Thoracic aorta (tissue), 2 donors: Measurements from ENCODE around the gene KCNB1. TPM values are rescaled to one million over a fixed set of nuclear protein-coding genes. Genes with fewer than 3 reads are reported as not detected.

Experiments
- ATAC-seq: fragments of 150-250 bp; one replicate; pipeline ENCODE4 v1.8.0; 2017; ENCODE audit warnings: low read depth; ENCODE audit not compliant: insufficient number of reproducible peaks, low FRiP score
- DNase-seq: peaks from one replicate; pipeline ENCODE4 v3.0.0-alpha.2; 2020; ENCODE audit warnings: low spot score
- H3K27ac ChIP-seq, 2 donors: fragments of 200-600 bp; sonication (generic); 1 replicate in 1 of 2; 2 replicates in 1 of 2; pipeline ENCODE4 v1.5.1; 2016; ENCODE audit warnings: mild to moderate bottlenecking in 2 of 2, moderate library complexity in 2 of 2
- H3K27me3 ChIP-seq: fragments of 200-600 bp; sonication (generic); replicated peaks from 2 replicates; pipeline ENCODE4 v1.6.0; 2016; ENCODE audit warnings: mild to moderate bottlenecking; ENCODE audit not compliant: insufficient read depth
- H3K36me3 ChIP-seq: fragments of 200-600 bp; sonication (generic); one replicate; pipeline ENCODE4 v1.5.1; 2016
- H3K4me1 ChIP-seq, 2 donors: fragments of 200-600 bp; sonication (generic); 1 replicate in 1 of 2; 2 replicates in 1 of 2; pipeline versions ENCODE4 v1.5.1 to v1.6.0; 2016; ENCODE audit warnings: low read depth in 2 of 2, mild to moderate bottlenecking in 1 of 2; ENCODE audit not compliant: control insufficient read depth in 1 of 2
- H3K4me3 ChIP-seq: fragments of 200-600 bp; sonication (generic); 2 replicates; pipeline ENCODE4 v1.5.1; 2016; ENCODE audit warnings: mild to moderate bottlenecking
- H3K9me3 ChIP-seq: fragments of 200-600 bp; sonication (generic); 2 replicates; pipeline ENCODE4 v1.5.1; 2016
- total RNA-seq, 2 donors: library from RNA; depleted of rRNA; stranded (reverse); fragments of >200 nt; gene quantifications; one replicate each; pipeline versions ENCODE4 v1.1.0 to v1.2.3, GENCODE V29; 2016
- TF ChIP-seq, protein P1 (sequence below): fragments of 200-600 bp; sonication (generic); IDR thresholded peaks from one replicate; pipeline ENCODE4 v1.5.1; 2019; ENCODE audit warnings: antibody characterized with exemption

The KCNB1 gene
- total RNA-seq, 2 donors from 2014 or later = 1.4 to 2.3 TPM

DNA sequence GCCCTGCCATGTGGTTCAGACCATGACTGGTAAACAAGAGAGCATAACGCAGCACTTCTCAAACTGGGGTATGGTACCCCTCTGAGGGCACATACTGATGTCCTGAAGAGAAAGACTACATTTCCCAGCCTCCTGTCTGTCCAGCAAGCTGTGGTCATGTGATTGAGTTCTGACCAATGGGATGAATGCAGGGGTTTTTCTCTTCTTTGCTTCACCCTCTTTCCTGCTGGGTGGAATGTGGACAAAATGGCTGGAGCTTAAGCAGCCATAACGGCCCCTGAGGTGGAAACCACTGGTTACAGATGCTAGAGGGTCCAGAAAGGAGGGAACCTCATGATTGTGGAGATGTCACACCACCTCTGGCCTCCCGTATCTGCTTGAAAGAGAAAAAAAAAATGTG lies 19.4 kb upstream of the KCNB1 start:
- peaks cover 6 to 25% of the 10 kb centered on the region in 2 donors for H3K4me1 ChIP-seq

DNA sequence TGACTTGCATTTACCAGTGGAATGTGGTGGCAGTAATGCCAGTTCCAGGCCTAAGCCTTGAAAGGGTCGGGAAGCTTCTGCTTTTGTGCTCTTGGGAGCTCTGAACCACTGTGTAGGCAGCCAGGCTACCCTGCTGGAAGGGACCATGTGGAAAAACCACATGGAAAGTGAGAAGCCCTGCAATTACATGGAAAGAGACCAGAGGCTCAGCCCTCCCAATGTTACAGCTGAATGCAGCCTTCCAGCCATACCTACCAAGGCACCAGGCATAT lies 14.9 kb upstream of the KCNB1 start:
- no peak for DNase-seq
- H3K27me3 ChIP-seq = no peaks in the 10 kb centered on the region
- H3K9me3 ChIP-seq = no peaks in the 10 kb centered on the region
- no peaks in the 10 kb centered on the region for H3K4me1 ChIP-seq
- TF ChIP-seq, protein P1, sequence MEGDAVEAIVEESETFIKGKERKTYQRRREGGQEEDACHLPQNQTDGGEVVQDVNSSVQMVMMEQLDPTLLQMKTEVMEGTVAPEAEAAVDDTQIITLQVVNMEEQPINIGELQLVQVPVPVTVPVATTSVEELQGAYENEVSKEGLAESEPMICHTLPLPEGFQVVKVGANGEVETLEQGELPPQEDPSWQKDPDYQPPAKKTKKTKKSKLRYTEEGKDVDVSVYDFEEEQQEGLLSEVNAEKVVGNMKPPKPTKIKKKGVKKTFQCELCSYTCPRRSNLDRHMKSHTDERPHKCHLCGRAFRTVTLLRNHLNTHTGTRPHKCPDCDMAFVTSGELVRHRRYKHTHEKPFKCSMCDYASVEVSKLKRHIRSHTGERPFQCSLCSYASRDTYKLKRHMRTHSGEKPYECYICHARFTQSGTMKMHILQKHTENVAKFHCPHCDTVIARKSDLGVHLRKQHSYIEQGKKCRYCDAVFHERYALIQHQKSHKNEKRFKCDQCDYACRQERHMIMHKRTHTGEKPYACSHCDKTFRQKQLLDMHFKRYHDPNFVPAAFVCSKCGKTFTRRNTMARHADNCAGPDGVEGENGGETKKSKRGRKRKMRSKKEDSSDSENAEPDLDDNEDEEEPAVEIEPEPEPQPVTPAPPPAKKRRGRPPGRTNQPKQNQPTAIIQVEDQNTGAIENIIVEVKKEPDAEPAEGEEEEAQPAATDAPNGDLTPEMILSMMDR = no peak
- H3K36me3 ChIP-seq = no peaks in the 10 kb centered on the region
- no peak for ATAC-seq
- no peak overlapping the region for H3K4me3 ChIP-seq
- H3K27ac ChIP-seq = no peak overlapping the region

More for the DNA sequence above, 19.4 kb upstream of the KCNB1 start:
- ATAC-seq (no peak), DNase-seq (no peak)
- TF ChIP-seq, protein P1 = no peak
- no peaks in the 10 kb centered on the region for H3K27me3 ChIP-seq
- H3K9me3 ChIP-seq = no peaks in the 10 kb centered on the region
- H3K36me3 ChIP-seq = peaks cover 13% of the 10 kb centered on the region
- peak overlapping the region in 1 of 2 donors; percentile 3 for H3K27ac ChIP-seq
- H3K4me3 ChIP-seq = no peak overlapping the region

DNA sequence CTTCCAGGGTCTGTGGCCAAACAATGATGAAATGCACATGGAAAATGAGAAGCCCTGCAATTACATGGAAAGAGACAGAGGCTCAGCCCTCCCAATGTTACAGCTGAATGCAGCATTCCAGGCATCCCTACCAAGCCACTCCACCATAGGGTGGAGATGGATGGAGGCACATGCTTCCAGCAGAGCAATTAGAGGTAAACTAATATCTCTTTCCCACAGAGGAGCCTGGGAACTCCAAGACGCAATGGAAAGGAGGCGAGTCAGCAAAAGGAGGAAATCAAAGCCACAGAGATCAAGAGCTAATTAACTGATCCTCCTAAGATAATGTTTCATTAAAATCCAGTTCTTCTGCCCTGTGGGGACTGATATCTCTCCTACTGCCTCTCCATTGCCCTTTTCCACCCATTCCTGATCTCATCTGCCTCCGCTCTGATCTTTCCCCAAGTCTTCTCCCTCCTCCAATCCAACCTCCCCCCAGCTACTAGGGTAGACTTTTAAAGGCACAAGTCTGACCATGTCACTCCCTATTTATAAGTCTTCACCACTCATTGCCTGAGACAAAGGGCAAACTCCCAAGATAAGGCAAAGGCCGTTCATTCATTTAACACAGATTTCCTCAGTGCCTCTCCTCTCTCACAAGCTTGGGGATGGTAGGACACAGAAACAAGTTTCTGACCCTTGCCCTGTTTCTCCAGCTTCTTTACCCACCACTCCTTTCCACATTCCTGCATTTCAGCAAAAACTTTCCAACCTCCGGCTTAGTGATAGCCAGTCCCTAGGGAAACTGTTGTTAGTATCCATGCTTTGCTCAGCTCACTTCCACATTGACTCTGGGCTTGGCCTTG lies 14.3 kb upstream of the KCNB1 start:
- ATAC-seq (no peak), DNase-seq (no peak)
- H3K4me3 ChIP-seq = no peak overlapping the region
- H3K9me3 ChIP-seq = no peaks in the 10 kb centered on the region
- no peaks in the 10 kb centered on the region for H3K27me3 ChIP-seq
- H3K4me1 ChIP-seq = no peaks in the 10 kb centered on the region
- H3K36me3 ChIP-seq = no peaks in the 10 kb centered on the region
- TF ChIP-seq, protein P1 = no peak
- no peak overlapping the region for H3K27ac ChIP-seq

DNA sequence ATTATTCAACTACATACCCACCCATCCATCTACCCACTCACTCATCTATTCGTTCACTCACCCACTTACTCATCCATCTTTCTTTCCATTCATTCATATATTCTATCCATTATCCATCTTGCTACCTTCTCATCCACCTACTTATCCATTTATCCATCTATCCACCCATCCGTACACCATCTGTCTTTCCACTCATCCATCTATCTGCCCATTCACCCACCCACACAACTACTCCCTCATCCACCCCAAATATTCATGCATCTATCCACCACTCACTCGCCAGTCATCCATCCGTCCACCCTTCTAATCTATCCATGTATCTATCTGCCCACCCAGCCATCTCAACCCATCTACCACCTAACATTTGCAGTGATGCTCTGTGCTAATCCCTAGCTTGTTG lies 13.6 kb upstream of the KCNB1 start:
- Histone ChIP-seq H3K27me3 (no peaks in the 10 kb centered on the region), H3K36me3 (no peaks in the 10 kb centered on the region), H3K9me3 (no peaks in the 10 kb centered on the region), H3K27ac (no peak overlapping the region), H3K4me1 (no peaks in the 10 kb centered on the region), H3K4me3 (no peak overlapping the region)
- DNase-seq (no peak), ATAC-seq (no peak)
- TF ChIP-seq, protein P1 = no peak

DNA sequence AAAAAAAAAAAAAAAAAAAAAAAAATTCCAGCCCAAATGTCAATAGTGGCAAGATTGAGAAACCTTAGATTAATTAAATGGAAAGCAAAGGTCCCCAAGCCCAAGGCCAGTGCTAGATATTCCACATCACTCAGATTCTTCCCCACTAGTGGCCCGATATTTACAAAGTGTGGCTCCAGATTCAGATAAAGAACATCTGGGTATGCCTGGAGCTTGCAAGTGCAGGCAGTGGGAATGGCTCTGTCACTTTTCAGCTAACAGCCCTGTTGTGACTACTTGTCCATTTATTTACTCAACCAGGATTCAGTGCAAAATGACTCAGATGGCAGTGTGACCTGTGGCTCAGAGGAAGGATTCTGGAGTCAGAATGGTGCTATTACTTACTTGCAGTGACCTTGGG lies 8.2 kb upstream of the KCNB1 start:
- Histone ChIP-seq H3K27ac (no peak overlapping the region), H3K4me1 (no peaks in the 10 kb centered on the region), H3K4me3 (no peak overlapping the region), H3K9me3 (no peaks in the 10 kb centered on the region), H3K36me3 (no peaks in the 10 kb centered on the region), H3K27me3 (no peaks in the 10 kb centered on the region)
- DNase-seq (no peak), ATAC-seq (no peak)
- TF ChIP-seq, protein P1 = no peak
